ENCODE measurements around the gene KRTAP9-8. TPM values are rescaled to one million over a fixed set of nuclear protein-coding genes. Genes with fewer than 3 reads are reported as not detected.
"Not testable (repeated sequence)": the region's sequence is repeated elsewhere in the genome, so short reads cannot be mapped to it uniquely, and the experiment has no call there.

Gene KRTAP9-8
- total RNA-seq (2016; rRNA removed; fragmentation: Illumina TruSeq; extraction: Trizol): not detected in 2 replicates
- total RNA-seq (2016; cell fraction: cytosol; rRNA removed; fragmentation: Illumina TruSeq; extraction: Trizol; ENCODE audit: low read depth): not detected in 2 replicates
- total RNA-seq (2016; cell fraction: insoluble cytoplasmic fraction; rRNA removed; fragmentation: Illumina TruSeq; extraction: Trizol): not detected in 2 replicates
- total RNA-seq (2016; cell fraction: membrane; rRNA removed; fragmentation: Illumina TruSeq; extraction: Trizol): not detected in 2 replicates
- total RNA-seq (2016; cell fraction: nucleus; rRNA removed; fragmentation: Illumina TruSeq; extraction: Trizol): not detected in 2 replicates
- not detected in 2 replicates for polyA plus RNA-seq (2011; rRNA removed)
- not detected in 2 replicates for polyA plus RNA-seq (2011; cell fraction: cytosol; rRNA removed)
- not detected in 2 replicates for polyA plus RNA-seq (2011; cell fraction: nucleus; rRNA removed)
- polyA plus RNA-seq (2012): not detected in 2 replicates
- polyA plus RNA-seq (2016; cell fraction: cytosol; fragmentation: Illumina TruSeq; extraction: Trizol; ENCODE audit: low read depth): not detected in 2 replicates
- polyA plus RNA-seq (2016; cell fraction: insoluble cytoplasmic fraction; fragmentation: Illumina TruSeq; extraction: Trizol; ENCODE audit: low read depth): not detected in 2 replicates
- polyA plus RNA-seq (2016; cell fraction: membrane; fragmentation: Illumina TruSeq; extraction: Trizol; ENCODE audit: low read depth): not detected in 2 replicates
- not detected in 2 replicates for polyA plus RNA-seq (2016; cell fraction: nucleus; fragmentation: Illumina TruSeq; extraction: Trizol; ENCODE audit: insufficient read depth, low read depth)
- polyA minus RNA-seq (2011; rRNA and poly(A)+ RNA removed; ENCODE audit: low replicate concordance): not detected in 2 replicates
- not detected in 2 replicates for polyA minus RNA-seq (2011; cell fraction: cytosol; rRNA and poly(A)+ RNA removed)
- polyA minus RNA-seq (2011; cell fraction: nucleus; rRNA and poly(A)+ RNA removed): not detected in 2 replicates
- Bru-seq, nascent RNA: not detected
- not detected for BruChase-seq, experiment 1, labeled RNA remaining after a 6-hour chase
- BruChase-seq, experiment 2, labeled RNA remaining after a 2-hour chase: not detected
- long read RNA-seq, experiment 1: 0 reads
- long read RNA-seq, experiment 2: 0 reads

GRCh38 chr17:41237949-41238437 lies at the start of gene KRTAP9-8:
KRTAP9-8 (plus strand) TSS chr17:41237999; CDS start chr17:41238052, 53 bp downstream.
- DNase-seq (ENCODE audit: low spot score); H3K9me3 ChIP-seq (ENCODE audit: low read length); H4K20me1 ChIP-seq (ENCODE audit: insufficient read depth, low read length); in situ Hi-C loops (cut with HindIII; ENCODE audit: extremely low pct_ligation_motif_present, low pct_unique_long_range_greater_than_20kb); POLR2A ChIA-PET; intact Hi-C loops (cut with micrococcal nuclease; ENCODE audit: unreplicated experiment); H2AFZ ChIP-seq (ENCODE audit: low read length); H3K79me2 ChIP-seq (ENCODE audit: insufficient read depth, low read length); H3K36me3 ChIP-seq (replicated peaks in 1 of 2; ENCODE audit: control insufficient read depth in 1 of 2, insufficient read depth in 2 of 2, low read length in 2 of 2); CTCF ChIA-PET (ENCODE audit: low intra/inter-chr PET ratio, low total read pairs); BruUV-seq (replicated peaks); H3K27ac ChIP-seq (ENCODE audit: extremely low read length, insufficient read depth, low read length); ATAC-seq; H3K9ac ChIP-seq (ENCODE audit: insufficient read depth, low read depth, low read length); H3K4me3 ChIP-seq (replicated peaks in 1 of 3; ENCODE audit: insufficient read depth in 1 of 3, low read depth in 2 of 3, low read length in 3 of 3); H3K4me1 ChIP-seq (ENCODE audit: insufficient read depth, low read length); H3K27me3 ChIP-seq (ENCODE audit: control insufficient read depth in 1 of 2, insufficient read depth in 2 of 2, low read length in 2 of 2); H3K4me2 ChIP-seq (ENCODE audit: low read depth, low read length); FAIRE-seq: not testable (repeated sequence)
- 0% methylated on average over 1 of the region's 3 CpGs for WGBS (ENCODE audit: low lambda C conversion rate)

GRCh38 chr17:41189837-41190318 lies 47.9 kb upstream of the KRTAP9-8 start, which contains the start of gene KRTAP9-1:
KRTAP9-1 (plus strand) TSS chr17:41189887; CDS start chr17:41189887, 0 bp downstream.
- 0 out of 2 replicates have a peak, but pooled peaks have one; percentile 10 for TF ChIP-seq ZNF687 (CRISPR knock-in tag; IDR thresholded peaks at IDR 0.05)
- TF ChIP-seq ZNF225 (CRISPR knock-in tag; IDR thresholded peaks at IDR 0.05): peak; percentile 41; the same call in 1 of the 2 replicates
- H4K20me1 ChIP-seq (ENCODE audit: insufficient read depth, low read length); POLR2A ChIA-PET; H3K36me3 ChIP-seq (replicated peaks in 1 of 2; ENCODE audit: control insufficient read depth in 1 of 2, insufficient read depth in 2 of 2, low read length in 2 of 2); H3K9ac ChIP-seq (ENCODE audit: insufficient read depth, low read depth, low read length); CTCF ChIA-PET (ENCODE audit: low intra/inter-chr PET ratio, low total read pairs); H3K4me1 ChIP-seq (ENCODE audit: insufficient read depth, low read length); BruUV-seq (replicated peaks); H3K79me2 ChIP-seq (ENCODE audit: insufficient read depth, low read length); intact Hi-C loops (cut with micrococcal nuclease; ENCODE audit: unreplicated experiment); H3K4me2 ChIP-seq (ENCODE audit: low read depth, low read length); DNase-seq (ENCODE audit: low spot score); H3K27me3 ChIP-seq (ENCODE audit: control insufficient read depth in 1 of 2, insufficient read depth in 2 of 2, low read length in 2 of 2); H3K9me3 ChIP-seq (ENCODE audit: low read length); FAIRE-seq; in situ Hi-C loops (cut with HindIII; ENCODE audit: extremely low pct_ligation_motif_present, low pct_unique_long_range_greater_than_20kb); H3K4me3 ChIP-seq (replicated peaks in 1 of 3; ENCODE audit: insufficient read depth in 1 of 3, low read depth in 2 of 3, low read length in 3 of 3); H3K27ac ChIP-seq (ENCODE audit: extremely low read length, insufficient read depth, low read length); ATAC-seq; H2AFZ ChIP-seq (ENCODE audit: low read length): not testable (repeated sequence)
- 0% methylated on average over 1 of the region's 1 CpG for WGBS (ENCODE audit: low lambda C conversion rate)
